HUES48 (cell line): ENCODE data around the gene PRAMEF9.
"Not testable (repeated sequence)": the region's sequence is repeated elsewhere in the genome, so short reads cannot be mapped to it uniquely, and the experiment has no call there.

ENCODE experiments used
- H3K27ac ChIP-seq: one replicate; pipeline ENCODE4 v1.7.0; 2013; ENCODE audit warnings: low read depth, low read length, inconsistent platforms
- H3K27me3 ChIP-seq: 2 replicates; pipeline ENCODE4 v1.6.1; 2013; ENCODE audit warnings: mild to moderate bottlenecking, low read length; ENCODE audit not compliant: control insufficient read depth, insufficient read depth
- H3K36me3 ChIP-seq: 2 replicates; pipeline ENCODE4 v1.6.1; 2013; ENCODE audit warnings: low read length; ENCODE audit not compliant: control insufficient read depth, insufficient read depth
- H3K4me1 ChIP-seq: 2 replicates; pipeline ENCODE4 v1.6.1; 2013; ENCODE audit warnings: mild to moderate bottlenecking, low read length; ENCODE audit not compliant: control insufficient read depth, insufficient read depth
- H3K4me3 ChIP-seq: 2 replicates; pipeline ENCODE4 v1.5.1; 2013; ENCODE audit warnings: mild to moderate bottlenecking, low read depth, low read length
- H3K9ac ChIP-seq: 2 replicates; pipeline ENCODE4 v1.6.1; 2013; ENCODE audit warnings: mild to moderate bottlenecking, low read depth, low read length, moderate library complexity
- H3K9me3 ChIP-seq: 2 replicates; pipeline ENCODE4 v1.6.1; 2013; ENCODE audit warnings: low read length; ENCODE audit not compliant: control insufficient read depth, insufficient read depth

PRAMEF9 gene

GRCh38 chr1:13171548-13171947 is at the start of gene PRAMEF9:
Gene PRAMEF9 (plus strand): TSS chr1:13171848. CDS start chr1:13175281, 3,433 bp downstream.
- not testable (repeated sequence) for H3K4me1 ChIP-seq, H3K27me3 ChIP-seq, H3K4me3 ChIP-seq, H3K36me3 ChIP-seq, H3K27ac ChIP-seq, H3K9me3 ChIP-seq, H3K9ac ChIP-seq

- not testable (repeated sequence) for H3K9ac ChIP-seq, H3K9me3 ChIP-seq, H3K4me1 ChIP-seq, H3K36me3 ChIP-seq, H3K4me3 ChIP-seq, H3K27me3 ChIP-seq, H3K27ac ChIP-seq
Measured at GRCh38 chr1:13155909-13156308, 15.7 kb upstream of the PRAMEF9 start, which contains the start of gene PRAMEF26. Gene PRAMEF26 (minus strand): TSS chr1:13156009. CDS start chr1:13153095, 2,914 bp downstream.

- not testable (repeated sequence) for H3K36me3 ChIP-seq, H3K27me3 ChIP-seq, H3K4me1 ChIP-seq, H3K9ac ChIP-seq, H3K9me3 ChIP-seq, H3K4me3 ChIP-seq, H3K27ac ChIP-seq
Measured at GRCh38 chr1:13165531-13165930, 6.1 kb upstream of the PRAMEF9 start, which contains the start of gene HNRNPCL4. Gene HNRNPCL4 (minus strand): TSS chr1:13165631. CDS start chr1:13165467, 164 bp downstream.

- not testable (repeated sequence) for H3K27me3 ChIP-seq, H3K4me3 ChIP-seq, H3K9me3 ChIP-seq, H3K9ac ChIP-seq, H3K4me1 ChIP-seq, H3K36me3 ChIP-seq, H3K27ac ChIP-seq
Measured at GRCh38 chr1:13201309-13201708, 29.7 kb downstream of the PRAMEF9 start, which contains the start of gene PRAMEF13. Gene PRAMEF13 (minus strand): TSS chr1:13201409. CDS start chr1:13199589, 1,820 bp downstream.

- not testable (repeated sequence) for H3K36me3 ChIP-seq, H3K4me3 ChIP-seq, H3K4me1 ChIP-seq, H3K27ac ChIP-seq, H3K9me3 ChIP-seq, H3K27me3 ChIP-seq, H3K9ac ChIP-seq
Measured at GRCh38 chr1:13208712-13209111, 37.1 kb downstream of the PRAMEF9 start.

- not testable (repeated sequence) for H3K9me3 ChIP-seq, H3K4me3 ChIP-seq, H3K36me3 ChIP-seq
Measured at GRCh38 chr1:13216619-13217018, 45.0 kb downstream of the PRAMEF9 start.

GRCh38 chr1:13219203-13219602 is 47.6 kb downstream of the PRAMEF9 start:
- not testable (repeated sequence) for H3K27ac ChIP-seq, H3K27me3 ChIP-seq, H3K9me3 ChIP-seq, H3K36me3 ChIP-seq, H3K4me3 ChIP-seq, H3K9ac ChIP-seq, H3K4me1 ChIP-seq

More at GRCh38 chr1:13216619-13217018, 45.0 kb downstream of the PRAMEF9 start:
- not testable (repeated sequence) for H3K4me1 ChIP-seq, H3K9ac ChIP-seq, H3K27me3 ChIP-seq, H3K27ac ChIP-seq

GRCh38 chr1:13222788-13223187 is 51.1 kb downstream of the PRAMEF9 start:
- not testable (repeated sequence) for H3K9ac ChIP-seq, H3K4me1 ChIP-seq, H3K36me3 ChIP-seq, H3K4me3 ChIP-seq, H3K27ac ChIP-seq, H3K27me3 ChIP-seq
- peaks cover 23% of the 10 kb centered on the region for H3K9me3 ChIP-seq

GRCh38 chr1:13224480-13225060 is 52.9 kb downstream of the PRAMEF9 start:
- Histone ChIP-seq H3K9ac (no peak overlapping the region), H3K4me3 (no peak overlapping the region; the same call in 1 of the 2 replicates), H3K4me1 (no peaks in the 10 kb centered on the region), H3K27me3 (no peaks in the 10 kb centered on the region), H3K27ac (no peak overlapping the region), H3K9me3 (peaks cover 39% of the 10 kb centered on the region), H3K36me3 (no peaks in the 10 kb centered on the region)

GRCh38 chr1:13225675-13226204 is 54.1 kb downstream of the PRAMEF9 start, which contains the start of gene PRAMEF18:
Gene PRAMEF18 (minus strand): TSS chr1:13226154. CDS start chr1:13226106, 48 bp downstream.
- H3K27ac ChIP-seq, H3K27me3 ChIP-seq, H3K4me1 ChIP-seq, H3K9ac ChIP-seq, H3K36me3 ChIP-seq, H3K4me3 ChIP-seq: not testable (repeated sequence)
- H3K9me3 ChIP-seq, result peaks cover 48% of the 10 kb centered on the region

- H3K27me3 ChIP-seq, H3K27ac ChIP-seq, H3K36me3 ChIP-seq, H3K4me1 ChIP-seq, H3K9ac ChIP-seq: not testable (repeated sequence)
- H3K4me3 ChIP-seq, result 0 out of 2 replicates have a peak overlapping the region, but pooled peaks have one; percentile 5
- H3K9me3 ChIP-seq, result peaks cover 62% of the 10 kb centered on the region
Measured at GRCh38 chr1:13227271-13228055, 55.8 kb downstream of the PRAMEF9 start.
